OCI-LY3 (cell line): ENCODE measurements around the gene TMEM178A.

ENCODE experiments used
- CTCF ChIP-seq: fragments of 200-600, 300-600 bp; sonication (generic); IDR thresholded peaks from 2 replicates; pipeline ENCODE4 v1.5.1; 2014; ENCODE audit warnings: antibody characterized with exemption, low read length, low read depth
- EZH2phosphoT487 ChIP-seq: fragments of 200-600 bp; shearing (Covaris generic); IDR thresholded peaks from 2 replicates; pipeline ENCODE4 v1.6.1; 2018; ENCODE audit warnings: antibody characterized with exemption, mixed run types, low read depth

GRCh38 chr2:39715822-39716221, 50.1 kb downstream of the TMEM178A start:
- no peak for TF ChIP-seq CTCF
- no peak for TF ChIP-seq EZH2phosphoT487
